K562 (cell line): ENCODE measurements around the gene MAGI3. TPM values are rescaled to one million over a fixed set of nuclear protein-coding genes. Genes with fewer than 3 reads are reported as not detected.

Experiments
- BDP1 ChIP-seq: IDR thresholded peaks from 3 replicates; pipeline ENCODE4 v1.6.1; 2011; ENCODE audit not compliant: insufficient read length, insufficient read depth
- CSDE1 ChIP-seq, 2 experiments: fragments of 450-650 bp; IDR thresholded peaks; 2 replicates each; pipeline ENCODE4 v1.6.1; 2016; ENCODE audit warnings: mild to moderate bottlenecking in 1 of 2
- FOXA1 ChIP-seq: fragments of 450-650 bp; IDR thresholded peaks from 2 replicates; pipeline ENCODE4 v1.6.1; 2016; ENCODE audit warnings: mild to moderate bottlenecking, borderline replicate concordance
- RFX1 ChIP-seq: fragments of 450-650 bp; IDR thresholded peaks from 2 replicates; pipeline ENCODE4 v1.6.1; 2016; ENCODE audit warnings: mild to moderate bottlenecking, moderate library complexity
- SRSF9 ChIP-seq: fragments of 200-400 bp; formaldehyde crosslinking; IDR thresholded peaks from 2 replicates; pipeline ENCODE4 v1.6.1; 2017; ENCODE audit warnings: low read depth, low read length, borderline replicate concordance
- ZNF695 ChIP-seq: fragments of 450-650 bp; formaldehyde crosslinking; IDR thresholded peaks from 2 replicates; pipeline ENCODE4 v1.4.0; 2020; ENCODE audit warnings: mild to moderate bottlenecking, moderate library complexity
- polyA plus RNA-seq, 8 experiments: library from polyadenylated mRNA; depleted of rRNA in 4 of 8; stranded (reverse) in 5 of 8; unstranded in 3 of 8; fragments of >200 nt; fragmentation: Nextera tagmentation in 2 of 8; fragmentation: Illumina TruSeq in 1 of 8; extraction: Ambion mirVana in 2 of 8; extraction: Trizol in 1 of 8; gene quantifications; 2 replicates each; pipeline versions ENCODE4 v1.2.1 to v1.2.3, GENCODE V29; 2011 to 2014; ENCODE audit warnings: inconsistent platforms in 1 of 8, missing spikeins in 1 of 8
- total RNA-seq, 7 experiments: library from RNA; depleted of rRNA in 6 of 7; stranded (reverse); fragments of >200 nt in 6 of 7; fragmentation: Illumina TruSeq in 2 of 7; extraction: Trizol in 2 of 7; gene quantifications; 2 replicates each; pipeline versions ENCODE4 v1.2.1 to v1.2.3, GENCODE V29; 2011 to 2021; ENCODE audit warnings: low replicate concordance in 1 of 7
- TF ChIP-seq, protein P1 (sequence below): fragments of 200-600 bp; sonication (generic); IDR thresholded peaks from one replicate; pipeline ENCODE4 v1.6.1; 2012; ENCODE audit warnings: mild to moderate bottlenecking, low read depth, low read length, inconsistent platforms
- TF ChIP-seq, protein P2 (sequence below): fragments of 450-650 bp; IDR thresholded peaks from 2 replicates; pipeline ENCODE4 v1.6.1; 2016
- TF ChIP-seq, protein P3 (sequence below): fragments of 200-800 bp; sonication (Bioruptor generic); IDR thresholded peaks from 2 replicates; pipeline ENCODE4 v1.6.1; 2017; ENCODE audit warnings: missing genetic modification characterization, missing compliant biosample characterization
- TF ChIP-seq, protein P4 (sequence below): fragments of 450-650 bp; IDR thresholded peaks from 2 replicates; pipeline ENCODE4 v1.6.1; 2016; ENCODE audit warnings: borderline replicate concordance
- TF ChIP-seq, protein P5 (sequence below): sonication (generic); formaldehyde crosslinking; IDR thresholded peaks from 2 replicates; pipeline ENCODE4 v1.9.0; 2022; ENCODE audit warnings: mild to moderate bottlenecking, missing genetic modification reagents
- TF ChIP-seq, protein P6 (sequence below): fragments of 250-450 bp; sonication (Bioruptor Pico); IDR thresholded peaks from 2 replicates; pipeline ENCODE4 v1.9.0; 2021; ENCODE audit warnings: mild to moderate bottlenecking

Gene MAGI3
- total and polyA plus RNA-seq, 9 of the 15 experiments (the other 6 are each of a cell fraction or from before 2014, with no cell fraction given), result 1.0 to 8.6 (median 5.5) TPM

DNA sequence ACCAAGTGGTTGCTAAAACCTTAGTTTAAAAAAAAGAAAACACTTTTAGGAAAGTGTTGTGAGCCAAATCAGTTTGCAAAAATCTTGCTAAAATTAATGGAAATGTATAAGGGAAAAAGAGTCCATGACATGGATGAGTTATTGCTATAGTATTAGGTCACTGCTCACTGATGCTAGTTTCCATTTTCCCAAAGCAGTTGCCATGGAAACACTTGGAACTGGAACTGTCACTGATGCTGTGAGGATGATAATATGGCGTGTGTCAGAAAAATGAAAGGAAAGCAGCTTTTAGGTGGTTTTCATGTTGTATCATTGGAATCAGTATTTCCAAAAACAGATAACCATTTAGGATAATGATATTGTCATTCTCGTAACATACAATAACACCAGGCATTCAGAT, 264.6 kb downstream of the MAGI3 start (continued):
- TF ChIP-seq, protein P1, sequence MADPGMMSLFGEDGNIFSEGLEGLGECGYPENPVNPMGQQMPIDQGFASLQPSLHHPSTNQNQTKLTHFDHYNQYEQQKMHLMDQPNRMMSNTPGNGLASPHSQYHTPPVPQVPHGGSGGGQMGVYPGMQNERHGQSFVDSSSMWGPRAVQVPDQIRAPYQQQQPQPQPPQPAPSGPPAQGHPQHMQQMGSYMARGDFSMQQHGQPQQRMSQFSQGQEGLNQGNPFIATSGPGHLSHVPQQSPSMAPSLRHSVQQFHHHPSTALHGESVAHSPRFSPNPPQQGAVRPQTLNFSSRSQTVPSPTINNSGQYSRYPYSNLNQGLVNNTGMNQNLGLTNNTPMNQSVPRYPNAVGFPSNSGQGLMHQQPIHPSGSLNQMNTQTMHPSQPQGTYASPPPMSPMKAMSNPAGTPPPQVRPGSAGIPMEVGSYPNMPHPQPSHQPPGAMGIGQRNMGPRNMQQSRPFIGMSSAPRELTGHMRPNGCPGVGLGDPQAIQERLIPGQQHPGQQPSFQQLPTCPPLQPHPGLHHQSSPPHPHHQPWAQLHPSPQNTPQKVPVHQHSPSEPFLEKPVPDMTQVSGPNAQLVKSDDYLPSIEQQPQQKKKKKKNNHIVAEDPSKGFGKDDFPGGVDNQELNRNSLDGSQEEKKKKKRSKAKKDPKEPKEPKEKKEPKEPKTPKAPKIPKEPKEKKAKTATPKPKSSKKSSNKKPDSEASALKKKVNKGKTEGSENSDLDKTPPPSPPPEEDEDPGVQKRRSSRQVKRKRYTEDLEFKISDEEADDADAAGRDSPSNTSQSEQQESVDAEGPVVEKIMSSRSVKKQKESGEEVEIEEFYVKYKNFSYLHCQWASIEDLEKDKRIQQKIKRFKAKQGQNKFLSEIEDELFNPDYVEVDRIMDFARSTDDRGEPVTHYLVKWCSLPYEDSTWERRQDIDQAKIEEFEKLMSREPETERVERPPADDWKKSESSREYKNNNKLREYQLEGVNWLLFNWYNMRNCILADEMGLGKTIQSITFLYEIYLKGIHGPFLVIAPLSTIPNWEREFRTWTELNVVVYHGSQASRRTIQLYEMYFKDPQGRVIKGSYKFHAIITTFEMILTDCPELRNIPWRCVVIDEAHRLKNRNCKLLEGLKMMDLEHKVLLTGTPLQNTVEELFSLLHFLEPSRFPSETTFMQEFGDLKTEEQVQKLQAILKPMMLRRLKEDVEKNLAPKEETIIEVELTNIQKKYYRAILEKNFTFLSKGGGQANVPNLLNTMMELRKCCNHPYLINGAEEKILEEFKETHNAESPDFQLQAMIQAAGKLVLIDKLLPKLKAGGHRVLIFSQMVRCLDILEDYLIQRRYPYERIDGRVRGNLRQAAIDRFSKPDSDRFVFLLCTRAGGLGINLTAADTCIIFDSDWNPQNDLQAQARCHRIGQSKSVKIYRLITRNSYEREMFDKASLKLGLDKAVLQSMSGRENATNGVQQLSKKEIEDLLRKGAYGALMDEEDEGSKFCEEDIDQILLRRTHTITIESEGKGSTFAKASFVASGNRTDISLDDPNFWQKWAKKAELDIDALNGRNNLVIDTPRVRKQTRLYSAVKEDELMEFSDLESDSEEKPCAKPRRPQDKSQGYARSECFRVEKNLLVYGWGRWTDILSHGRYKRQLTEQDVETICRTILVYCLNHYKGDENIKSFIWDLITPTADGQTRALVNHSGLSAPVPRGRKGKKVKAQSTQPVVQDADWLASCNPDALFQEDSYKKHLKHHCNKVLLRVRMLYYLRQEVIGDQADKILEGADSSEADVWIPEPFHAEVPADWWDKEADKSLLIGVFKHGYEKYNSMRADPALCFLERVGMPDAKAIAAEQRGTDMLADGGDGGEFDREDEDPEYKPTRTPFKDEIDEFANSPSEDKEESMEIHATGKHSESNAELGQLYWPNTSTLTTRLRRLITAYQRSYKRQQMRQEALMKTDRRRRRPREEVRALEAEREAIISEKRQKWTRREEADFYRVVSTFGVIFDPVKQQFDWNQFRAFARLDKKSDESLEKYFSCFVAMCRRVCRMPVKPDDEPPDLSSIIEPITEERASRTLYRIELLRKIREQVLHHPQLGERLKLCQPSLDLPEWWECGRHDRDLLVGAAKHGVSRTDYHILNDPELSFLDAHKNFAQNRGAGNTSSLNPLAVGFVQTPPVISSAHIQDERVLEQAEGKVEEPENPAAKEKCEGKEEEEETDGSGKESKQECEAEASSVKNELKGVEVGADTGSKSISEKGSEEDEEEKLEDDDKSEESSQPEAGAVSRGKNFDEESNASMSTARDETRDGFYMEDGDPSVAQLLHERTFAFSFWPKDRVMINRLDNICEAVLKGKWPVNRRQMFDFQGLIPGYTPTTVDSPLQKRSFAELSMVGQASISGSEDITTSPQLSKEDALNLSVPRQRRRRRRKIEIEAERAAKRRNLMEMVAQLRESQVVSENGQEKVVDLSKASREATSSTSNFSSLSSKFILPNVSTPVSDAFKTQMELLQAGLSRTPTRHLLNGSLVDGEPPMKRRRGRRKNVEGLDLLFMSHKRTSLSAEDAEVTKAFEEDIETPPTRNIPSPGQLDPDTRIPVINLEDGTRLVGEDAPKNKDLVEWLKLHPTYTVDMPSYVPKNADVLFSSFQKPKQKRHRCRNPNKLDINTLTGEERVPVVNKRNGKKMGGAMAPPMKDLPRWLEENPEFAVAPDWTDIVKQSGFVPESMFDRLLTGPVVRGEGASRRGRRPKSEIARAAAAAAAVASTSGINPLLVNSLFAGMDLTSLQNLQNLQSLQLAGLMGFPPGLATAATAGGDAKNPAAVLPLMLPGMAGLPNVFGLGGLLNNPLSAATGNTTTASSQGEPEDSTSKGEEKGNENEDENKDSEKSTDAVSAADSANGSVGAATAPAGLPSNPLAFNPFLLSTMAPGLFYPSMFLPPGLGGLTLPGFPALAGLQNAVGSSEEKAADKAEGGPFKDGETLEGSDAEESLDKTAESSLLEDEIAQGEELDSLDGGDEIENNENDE, result no peak
- TF ChIP-seq ZNF695 (no peak), RFX1 (peak; percentile 91), BDP1 (no peak), CSDE1 (IDR thresholded peaks at IDR 0.05) (0 out of 4 replicates have a peak, but pooled peaks of 1 of the 2 experiments have one; percentile 38), SRSF9 (no peak), FOXA1 (no peak)
- TF ChIP-seq, protein P2, sequence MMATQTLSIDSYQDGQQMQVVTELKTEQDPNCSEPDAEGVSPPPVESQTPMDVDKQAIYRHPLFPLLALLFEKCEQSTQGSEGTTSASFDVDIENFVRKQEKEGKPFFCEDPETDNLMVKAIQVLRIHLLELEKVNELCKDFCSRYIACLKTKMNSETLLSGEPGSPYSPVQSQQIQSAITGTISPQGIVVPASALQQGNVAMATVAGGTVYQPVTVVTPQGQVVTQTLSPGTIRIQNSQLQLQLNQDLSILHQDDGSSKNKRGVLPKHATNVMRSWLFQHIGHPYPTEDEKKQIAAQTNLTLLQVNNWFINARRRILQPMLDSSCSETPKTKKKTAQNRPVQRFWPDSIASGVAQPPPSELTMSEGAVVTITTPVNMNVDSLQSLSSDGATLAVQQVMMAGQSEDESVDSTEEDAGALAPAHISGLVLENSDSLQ, result peak; percentile 55
- TF ChIP-seq, protein P3, sequence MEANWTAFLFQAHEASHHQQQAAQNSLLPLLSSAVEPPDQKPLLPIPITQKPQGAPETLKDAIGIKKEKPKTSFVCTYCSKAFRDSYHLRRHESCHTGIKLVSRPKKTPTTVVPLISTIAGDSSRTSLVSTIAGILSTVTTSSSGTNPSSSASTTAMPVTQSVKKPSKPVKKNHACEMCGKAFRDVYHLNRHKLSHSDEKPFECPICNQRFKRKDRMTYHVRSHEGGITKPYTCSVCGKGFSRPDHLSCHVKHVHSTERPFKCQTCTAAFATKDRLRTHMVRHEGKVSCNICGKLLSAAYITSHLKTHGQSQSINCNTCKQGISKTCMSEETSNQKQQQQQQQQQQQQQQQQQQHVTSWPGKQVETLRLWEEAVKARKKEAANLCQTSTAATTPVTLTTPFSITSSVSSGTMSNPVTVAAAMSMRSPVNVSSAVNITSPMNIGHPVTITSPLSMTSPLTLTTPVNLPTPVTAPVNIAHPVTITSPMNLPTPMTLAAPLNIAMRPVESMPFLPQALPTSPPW (CRISPR knock-in tag), result no peak
- TF ChIP-seq, protein P4, sequence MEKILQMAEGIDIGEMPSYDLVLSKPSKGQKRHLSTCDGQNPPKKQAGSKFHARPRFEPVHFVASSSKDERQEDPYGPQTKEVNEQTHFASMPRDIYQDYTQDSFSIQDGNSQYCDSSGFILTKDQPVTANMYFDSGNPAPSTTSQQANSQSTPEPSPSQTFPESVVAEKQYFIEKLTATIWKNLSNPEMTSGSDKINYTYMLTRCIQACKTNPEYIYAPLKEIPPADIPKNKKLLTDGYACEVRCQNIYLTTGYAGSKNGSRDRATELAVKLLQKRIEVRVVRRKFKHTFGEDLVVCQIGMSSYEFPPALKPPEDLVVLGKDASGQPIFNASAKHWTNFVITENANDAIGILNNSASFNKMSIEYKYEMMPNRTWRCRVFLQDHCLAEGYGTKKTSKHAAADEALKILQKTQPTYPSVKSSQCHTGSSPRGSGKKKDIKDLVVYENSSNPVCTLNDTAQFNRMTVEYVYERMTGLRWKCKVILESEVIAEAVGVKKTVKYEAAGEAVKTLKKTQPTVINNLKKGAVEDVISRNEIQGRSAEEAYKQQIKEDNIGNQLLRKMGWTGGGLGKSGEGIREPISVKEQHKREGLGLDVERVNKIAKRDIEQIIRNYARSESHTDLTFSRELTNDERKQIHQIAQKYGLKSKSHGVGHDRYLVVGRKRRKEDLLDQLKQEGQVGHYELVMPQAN, result no peak
- TF ChIP-seq, protein P5, sequence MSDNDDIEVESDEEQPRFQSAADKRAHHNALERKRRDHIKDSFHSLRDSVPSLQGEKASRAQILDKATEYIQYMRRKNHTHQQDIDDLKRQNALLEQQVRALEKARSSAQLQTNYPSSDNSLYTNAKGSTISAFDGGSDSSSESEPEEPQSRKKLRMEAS (CRISPR knock-in tag), result no peak
- TF ChIP-seq, protein P6, sequence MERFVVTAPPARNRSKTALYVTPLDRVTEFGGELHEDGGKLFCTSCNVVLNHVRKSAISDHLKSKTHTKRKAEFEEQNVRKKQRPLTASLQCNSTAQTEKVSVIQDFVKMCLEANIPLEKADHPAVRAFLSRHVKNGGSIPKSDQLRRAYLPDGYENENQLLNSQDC (CRISPR knock-in tag), result no peak
